Stimulated activated CD4-positive, alpha-beta T cell treated with anti-CD3 and anti-CD28 coated beads, Interleukin-2, amount 100 ng/mL, for 24 hours (primary cell): ENCODE measurements around the gene SYK.

Experiments
- DNase-seq, 2 donors: peaks; one replicate each; pipeline ENCODE4 v3.0.0-alpha.2; 2020

Gene SYK

DNA sequence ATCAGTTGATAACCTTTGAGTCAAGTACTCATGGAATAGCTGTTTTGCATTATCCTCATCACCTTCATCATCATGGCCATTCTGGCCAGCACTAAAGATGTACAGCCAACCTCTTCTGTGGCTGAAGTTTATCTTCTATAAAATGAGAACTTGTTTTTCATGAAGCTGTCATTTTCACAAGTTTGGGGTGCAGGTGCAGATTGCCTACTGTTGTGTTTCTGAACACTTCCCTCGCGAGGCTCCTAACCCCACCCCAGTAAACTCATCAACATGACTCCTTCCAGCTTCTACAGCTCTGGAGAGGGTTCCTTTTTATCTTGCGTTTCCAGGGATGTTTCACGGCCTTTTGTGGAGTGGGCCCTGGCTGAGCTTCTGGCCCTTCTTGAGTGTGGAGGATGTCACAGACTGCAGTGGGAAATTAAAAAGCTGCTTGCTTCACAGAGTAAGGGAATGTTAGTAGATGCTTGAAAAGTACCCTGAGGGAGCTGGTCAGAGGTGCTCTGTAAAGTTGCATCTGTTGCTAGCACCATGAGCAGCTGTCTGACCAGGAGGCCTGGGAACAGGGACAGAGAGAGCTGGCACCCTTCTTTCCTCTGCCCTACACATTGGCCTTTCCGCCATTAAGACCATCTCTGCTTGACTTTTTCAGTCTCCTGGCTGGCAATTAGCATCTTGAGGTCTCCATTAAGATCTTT, 24.9 kb downstream of the SYK start:
- DNase-seq, result no peak

DNA sequence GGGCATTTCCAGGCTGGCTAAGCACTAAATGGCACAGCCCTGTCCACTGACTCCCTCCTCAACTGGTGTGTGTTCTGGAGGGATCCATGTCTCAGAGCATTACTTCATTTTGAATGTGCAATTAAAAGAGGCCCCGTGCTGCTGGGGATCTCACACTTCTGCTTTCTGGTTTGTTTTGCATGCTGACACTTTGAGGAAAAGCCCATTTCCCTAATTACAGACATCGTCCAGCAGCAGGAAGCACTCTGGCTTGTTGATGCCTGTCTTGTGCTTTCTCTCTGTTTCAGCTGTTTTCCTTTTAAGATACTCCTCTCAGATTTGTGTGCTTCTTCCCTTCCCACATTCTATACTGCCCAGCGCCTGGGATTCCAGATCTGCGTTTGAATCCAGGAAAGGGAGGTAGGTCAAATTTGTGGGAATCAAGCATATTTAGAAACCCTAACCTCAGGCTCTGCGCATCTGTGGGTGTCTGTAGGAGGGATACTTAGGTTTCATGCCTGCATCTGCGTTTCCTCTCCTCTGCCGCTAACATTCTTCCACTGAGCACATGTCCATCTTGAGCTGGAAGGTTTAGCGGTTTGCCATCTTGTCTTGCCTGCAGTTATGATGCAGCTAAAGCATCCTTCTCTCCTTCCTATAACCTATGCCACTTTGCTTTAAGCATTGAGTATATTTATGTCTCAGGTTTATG, 25.7 kb downstream of the SYK start:
- no peak for DNase-seq

GRCh38 chr9:90830051-90830450, 28.4 kb downstream of the SYK start:
- no peak for DNase-seq

GRCh38 chr9:90830977-90831376, 29.4 kb downstream of the SYK start:
- no peak for DNase-seq

GRCh38 chr9:90832261-90832660, 30.6 kb downstream of the SYK start:
- DNase-seq, result no peak

- no peak for DNase-seq
These were observed 33.4 kb downstream of the SYK start for GRCh38 chr9:90834828-90835595.

DNA sequence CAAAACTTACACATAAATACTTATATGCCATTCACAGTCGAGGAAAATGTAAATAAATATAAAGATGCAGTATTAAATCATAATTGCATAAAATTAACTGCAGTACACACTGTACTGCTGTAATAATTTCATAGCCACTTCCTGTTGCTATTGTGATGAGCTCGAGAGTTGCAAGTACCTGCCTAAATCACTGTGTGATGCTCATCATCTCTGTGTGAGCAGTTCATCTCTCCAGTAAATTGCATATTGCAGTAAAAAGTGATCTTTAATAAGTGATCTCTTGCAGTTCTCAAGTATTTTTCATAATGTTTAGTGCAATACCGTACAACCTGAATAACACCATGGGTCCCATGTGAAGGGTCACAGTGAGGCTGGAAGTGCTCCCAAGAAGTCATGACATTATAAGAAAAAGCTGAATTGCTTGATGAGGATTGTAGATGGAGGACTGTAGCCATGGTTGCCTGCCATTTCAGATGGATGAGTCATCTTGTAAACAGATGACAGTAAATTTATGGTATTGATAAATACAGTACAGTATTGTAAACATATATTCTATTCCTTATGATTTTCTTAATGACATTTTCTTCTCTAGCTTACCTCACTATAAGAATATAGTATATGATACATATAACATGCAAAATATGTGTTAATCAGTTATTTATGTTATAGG, 34.9 kb downstream of the SYK start:
- DNase-seq, result no peak

- no peak for DNase-seq
These were observed 36.5 kb downstream of the SYK start for GRCh38 chr9:90838098-90838497.

DNA sequence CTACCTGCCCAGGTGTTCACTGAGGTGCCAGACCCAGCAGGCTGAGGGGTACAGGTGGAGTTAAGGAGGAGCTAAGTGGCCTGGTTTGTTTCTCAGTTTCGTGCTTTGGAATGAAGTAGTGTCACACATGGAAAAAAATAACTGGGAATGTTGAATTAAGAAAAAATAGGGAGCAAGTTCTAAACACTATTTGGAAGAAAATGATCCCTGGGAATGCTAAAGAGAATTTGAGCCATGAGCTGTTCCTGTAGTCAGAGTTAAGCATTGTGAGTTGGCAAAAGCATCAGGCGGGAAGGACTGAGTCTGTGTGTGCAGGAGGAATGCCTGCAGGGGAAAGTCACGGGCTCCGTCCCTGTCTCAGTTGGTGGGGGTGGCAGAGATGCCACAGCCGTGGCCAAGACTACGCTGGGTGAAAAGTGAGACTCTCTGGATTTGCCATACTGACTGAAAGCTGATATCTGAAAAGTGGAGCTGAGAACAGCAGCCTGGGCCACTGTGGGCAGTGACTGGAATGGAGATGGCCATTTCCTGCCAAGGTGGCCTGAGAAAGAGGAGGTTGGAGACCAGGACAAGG, 37.0 kb downstream of the SYK start:
- no peak for DNase-seq

GRCh38 chr9:90839183-90839728, 37.6 kb downstream of the SYK start:
- no peak for DNase-seq

GRCh38 chr9:90840696-90841095, 39.1 kb downstream of the SYK start:
- no peak for DNase-seq

- DNase-seq, result no peak
These were observed 39.6 kb downstream of the SYK start for GRCh38 chr9:90841213-90841612.

- DNase-seq, result no peak
These were observed 40.0 kb downstream of the SYK start for GRCh38 chr9:90841615-90842014.

GRCh38 chr9:90842176-90842777, 40.7 kb downstream of the SYK start:
- DNase-seq, result no peak

GRCh38 chr9:90842996-90843395, 41.4 kb downstream of the SYK start:
- DNase-seq, result no peak

DNA sequence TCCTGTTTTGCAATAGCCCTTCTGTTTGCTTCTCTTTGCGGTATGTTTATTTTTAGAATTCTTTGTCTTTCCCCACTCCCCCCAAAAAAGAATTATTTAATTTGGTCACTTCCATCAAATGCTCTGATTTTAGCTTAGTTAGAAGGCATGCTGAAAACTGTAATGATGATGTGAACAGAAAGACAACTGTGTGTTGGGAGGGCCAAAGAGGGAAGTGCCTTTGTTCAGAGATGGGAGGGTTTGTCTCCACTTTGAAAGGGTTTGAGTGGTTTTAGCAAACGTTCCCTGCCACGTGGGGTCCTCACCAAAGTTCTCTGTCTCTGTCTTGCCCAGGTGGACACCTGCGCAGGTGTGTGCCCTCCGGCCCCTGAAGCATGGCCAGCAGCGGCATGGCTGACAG, 41.9 kb downstream of the SYK start:
- no peak for DNase-seq

DNA sequence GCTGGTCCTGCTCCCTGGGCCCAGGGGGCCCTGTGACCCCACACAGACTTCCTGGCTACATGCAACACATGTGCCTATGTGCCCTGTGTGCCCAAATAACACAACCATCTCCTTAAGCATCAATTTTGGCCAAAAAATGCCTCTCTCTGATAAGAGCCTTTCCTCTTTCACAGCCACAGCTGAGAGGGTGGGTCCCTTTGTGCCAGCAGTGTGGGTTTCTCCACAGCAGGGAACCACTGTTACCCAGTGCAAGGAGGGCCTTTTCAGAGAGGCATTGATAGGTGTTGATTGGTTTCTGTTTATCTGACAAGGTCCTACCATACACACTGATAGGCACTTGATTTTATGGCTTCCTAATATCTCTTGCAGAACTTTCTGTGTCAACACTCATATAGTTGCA, 42.7 kb downstream of the SYK start:
- no peak for DNase-seq

GRCh38 chr9:90846770-90847419, 45.3 kb downstream of the SYK start:
- no peak for DNase-seq

DNA sequence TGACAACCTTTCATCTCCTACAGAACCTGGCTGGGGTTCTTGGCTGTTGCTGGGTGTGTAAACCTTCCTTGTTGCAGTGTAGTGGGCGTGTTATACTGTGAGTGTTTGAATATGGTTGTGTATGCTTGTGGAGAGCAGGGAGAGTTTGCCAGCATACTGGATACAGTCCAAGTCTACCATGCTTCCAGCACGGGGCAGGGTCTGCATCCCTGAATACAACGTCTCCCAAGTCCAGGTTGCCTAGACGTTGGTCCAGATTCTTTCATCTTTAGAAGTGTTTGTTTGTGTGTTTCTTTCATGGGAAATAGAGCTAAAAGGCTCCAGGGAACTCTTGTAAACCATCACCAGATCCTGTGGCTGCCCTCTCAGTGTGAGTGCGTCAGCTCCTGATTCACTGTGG, 46.4 kb downstream of the SYK start:
- no peak for DNase-seq

DNA sequence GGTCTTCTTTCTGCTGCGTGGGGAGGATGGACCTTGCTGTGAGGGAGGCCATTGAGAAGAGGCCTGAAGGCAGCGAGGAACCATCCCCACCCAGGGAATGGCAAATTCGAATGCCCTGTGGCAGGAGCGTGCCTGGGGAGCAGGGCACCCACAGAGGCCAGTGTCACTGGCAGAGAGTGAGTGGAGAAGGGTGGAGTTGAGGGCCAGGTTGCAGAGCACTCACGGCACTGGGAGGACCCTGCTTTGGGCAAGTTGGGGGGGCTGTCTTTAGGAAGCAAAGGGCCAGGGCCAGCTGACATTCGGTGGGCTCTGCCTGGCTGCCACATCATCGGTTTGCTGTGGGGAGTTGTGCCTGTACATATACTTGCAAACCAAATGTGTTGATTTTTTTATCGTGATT, 47.2 kb downstream of the SYK start:
- no peak for DNase-seq

- no peak for DNase-seq
These were observed 49.8 kb downstream of the SYK start for GRCh38 chr9:90851444-90851843.

DNA sequence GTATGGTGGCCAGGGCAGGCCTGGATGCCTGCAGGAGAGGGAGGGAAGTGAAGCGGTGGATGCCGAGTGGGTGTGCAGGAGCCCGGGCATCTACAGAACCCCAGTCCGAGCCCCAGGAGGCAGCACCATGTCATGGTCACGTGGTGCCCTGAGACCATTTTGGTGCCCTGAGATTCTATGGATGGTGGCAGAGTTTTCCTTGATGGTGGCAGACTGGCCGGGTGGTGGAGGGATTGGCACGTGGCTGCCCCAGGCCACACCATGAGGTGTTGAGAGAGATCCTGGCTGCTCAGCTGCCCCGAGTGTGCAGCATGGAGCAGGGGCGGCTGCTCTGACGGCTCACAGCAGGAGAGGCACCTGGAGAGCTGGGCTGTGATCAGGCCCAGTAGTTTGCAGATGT, 52.3 kb downstream of the SYK start:
- DNase-seq, result no peak
